GM19438 (cell line): Measurements from ENCODE around the gene SYK.

ENCODE experiments used
- ATAC-seq: cut with Tn5 transposase; IDR thresholded peaks from one replicate; pipeline ENCODE4 v1.9.1; 2021; ENCODE audit warnings: low read depth; ENCODE audit not compliant: unreplicated experiment

SYK gene

DNA sequence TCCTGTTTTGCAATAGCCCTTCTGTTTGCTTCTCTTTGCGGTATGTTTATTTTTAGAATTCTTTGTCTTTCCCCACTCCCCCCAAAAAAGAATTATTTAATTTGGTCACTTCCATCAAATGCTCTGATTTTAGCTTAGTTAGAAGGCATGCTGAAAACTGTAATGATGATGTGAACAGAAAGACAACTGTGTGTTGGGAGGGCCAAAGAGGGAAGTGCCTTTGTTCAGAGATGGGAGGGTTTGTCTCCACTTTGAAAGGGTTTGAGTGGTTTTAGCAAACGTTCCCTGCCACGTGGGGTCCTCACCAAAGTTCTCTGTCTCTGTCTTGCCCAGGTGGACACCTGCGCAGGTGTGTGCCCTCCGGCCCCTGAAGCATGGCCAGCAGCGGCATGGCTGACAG, 41.9 kb downstream of the SYK start:
- ATAC-seq, result no peak

DNA sequence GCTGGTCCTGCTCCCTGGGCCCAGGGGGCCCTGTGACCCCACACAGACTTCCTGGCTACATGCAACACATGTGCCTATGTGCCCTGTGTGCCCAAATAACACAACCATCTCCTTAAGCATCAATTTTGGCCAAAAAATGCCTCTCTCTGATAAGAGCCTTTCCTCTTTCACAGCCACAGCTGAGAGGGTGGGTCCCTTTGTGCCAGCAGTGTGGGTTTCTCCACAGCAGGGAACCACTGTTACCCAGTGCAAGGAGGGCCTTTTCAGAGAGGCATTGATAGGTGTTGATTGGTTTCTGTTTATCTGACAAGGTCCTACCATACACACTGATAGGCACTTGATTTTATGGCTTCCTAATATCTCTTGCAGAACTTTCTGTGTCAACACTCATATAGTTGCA, 42.7 kb downstream of the SYK start:
- ATAC-seq, result no peak

DNA sequence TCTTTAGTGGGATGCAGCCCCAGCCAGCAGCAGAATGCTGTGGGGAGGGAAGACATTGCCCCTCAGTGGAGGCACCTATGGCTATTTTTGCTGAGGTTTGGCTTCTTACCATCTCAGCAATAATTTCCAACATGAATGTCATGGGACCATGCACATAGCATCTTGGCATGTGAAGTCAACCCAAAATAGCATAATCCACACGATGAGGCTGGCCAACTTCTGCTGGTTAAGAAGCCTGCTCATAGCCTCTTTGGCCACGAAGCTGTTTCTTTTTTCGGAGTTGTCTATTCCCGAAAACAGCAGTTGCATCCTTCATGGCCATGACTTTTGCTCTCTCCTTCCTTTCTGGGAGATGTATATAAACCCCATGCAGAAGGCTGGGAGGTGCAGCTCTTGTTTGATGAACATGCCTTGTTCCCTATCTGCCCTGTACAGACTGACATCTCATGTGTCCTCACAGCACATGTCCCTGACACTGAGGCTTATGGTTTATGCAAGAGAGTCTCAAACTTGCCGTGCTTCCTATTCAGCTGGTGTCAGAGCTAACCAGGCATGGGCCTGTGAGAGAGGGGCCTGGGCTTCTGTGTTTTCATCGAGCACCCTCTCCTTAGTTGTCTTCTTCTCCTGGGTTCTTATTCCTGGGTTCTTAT, 45.3 kb downstream of the SYK start:
- no peak for ATAC-seq

DNA sequence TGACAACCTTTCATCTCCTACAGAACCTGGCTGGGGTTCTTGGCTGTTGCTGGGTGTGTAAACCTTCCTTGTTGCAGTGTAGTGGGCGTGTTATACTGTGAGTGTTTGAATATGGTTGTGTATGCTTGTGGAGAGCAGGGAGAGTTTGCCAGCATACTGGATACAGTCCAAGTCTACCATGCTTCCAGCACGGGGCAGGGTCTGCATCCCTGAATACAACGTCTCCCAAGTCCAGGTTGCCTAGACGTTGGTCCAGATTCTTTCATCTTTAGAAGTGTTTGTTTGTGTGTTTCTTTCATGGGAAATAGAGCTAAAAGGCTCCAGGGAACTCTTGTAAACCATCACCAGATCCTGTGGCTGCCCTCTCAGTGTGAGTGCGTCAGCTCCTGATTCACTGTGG, 46.4 kb downstream of the SYK start:
- no peak for ATAC-seq

DNA sequence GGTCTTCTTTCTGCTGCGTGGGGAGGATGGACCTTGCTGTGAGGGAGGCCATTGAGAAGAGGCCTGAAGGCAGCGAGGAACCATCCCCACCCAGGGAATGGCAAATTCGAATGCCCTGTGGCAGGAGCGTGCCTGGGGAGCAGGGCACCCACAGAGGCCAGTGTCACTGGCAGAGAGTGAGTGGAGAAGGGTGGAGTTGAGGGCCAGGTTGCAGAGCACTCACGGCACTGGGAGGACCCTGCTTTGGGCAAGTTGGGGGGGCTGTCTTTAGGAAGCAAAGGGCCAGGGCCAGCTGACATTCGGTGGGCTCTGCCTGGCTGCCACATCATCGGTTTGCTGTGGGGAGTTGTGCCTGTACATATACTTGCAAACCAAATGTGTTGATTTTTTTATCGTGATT, 47.2 kb downstream of the SYK start:
- ATAC-seq, result no peak

DNA sequence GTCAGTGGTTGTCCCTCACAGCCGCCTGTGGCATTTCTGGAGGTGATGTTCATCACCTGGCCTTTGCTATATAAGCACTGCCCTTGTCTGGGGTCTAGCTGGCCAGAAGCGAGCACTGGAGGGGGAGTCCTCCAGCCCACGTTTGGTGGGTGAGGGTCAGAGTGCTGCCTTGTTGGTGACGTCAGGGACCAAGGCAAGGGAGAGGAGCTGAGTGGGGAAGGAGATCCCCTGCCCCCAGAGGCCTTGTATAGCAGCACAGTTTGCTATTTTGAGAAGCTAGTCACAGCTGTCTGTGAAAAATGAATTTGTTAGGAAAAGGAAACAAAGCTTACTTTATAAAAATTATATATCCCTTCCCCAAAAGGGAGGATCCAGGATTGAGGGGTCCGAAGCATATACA, 49.8 kb downstream of the SYK start:
- ATAC-seq, result no peak

DNA sequence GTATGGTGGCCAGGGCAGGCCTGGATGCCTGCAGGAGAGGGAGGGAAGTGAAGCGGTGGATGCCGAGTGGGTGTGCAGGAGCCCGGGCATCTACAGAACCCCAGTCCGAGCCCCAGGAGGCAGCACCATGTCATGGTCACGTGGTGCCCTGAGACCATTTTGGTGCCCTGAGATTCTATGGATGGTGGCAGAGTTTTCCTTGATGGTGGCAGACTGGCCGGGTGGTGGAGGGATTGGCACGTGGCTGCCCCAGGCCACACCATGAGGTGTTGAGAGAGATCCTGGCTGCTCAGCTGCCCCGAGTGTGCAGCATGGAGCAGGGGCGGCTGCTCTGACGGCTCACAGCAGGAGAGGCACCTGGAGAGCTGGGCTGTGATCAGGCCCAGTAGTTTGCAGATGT, 52.3 kb downstream of the SYK start:
- no peak for ATAC-seq

DNA sequence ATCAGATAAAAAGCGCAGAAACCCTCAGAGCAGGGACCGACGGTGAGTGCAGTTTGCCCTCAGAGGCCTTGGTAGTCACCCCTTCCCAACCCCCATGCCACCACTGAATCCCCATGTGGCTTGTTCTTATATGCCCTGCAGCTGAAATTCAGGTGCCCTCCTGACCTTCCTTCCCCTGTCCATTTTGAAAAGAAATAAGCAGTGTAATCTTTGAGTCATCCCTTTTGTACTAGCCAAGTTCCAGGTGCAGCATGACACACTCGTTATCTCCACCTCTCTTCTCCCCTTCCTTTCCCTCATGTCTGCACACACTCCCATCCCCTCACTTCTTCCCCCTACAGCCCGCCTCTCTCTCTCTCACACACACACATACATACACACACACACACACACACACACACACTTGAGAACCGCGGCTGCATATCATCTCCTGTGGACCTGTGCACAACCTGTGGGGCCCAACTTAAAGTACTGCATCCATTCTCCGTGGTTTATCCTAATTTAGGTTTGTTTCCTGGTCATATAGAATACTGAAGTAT, 53.1 kb downstream of the SYK start:
- no peak for ATAC-seq

DNA sequence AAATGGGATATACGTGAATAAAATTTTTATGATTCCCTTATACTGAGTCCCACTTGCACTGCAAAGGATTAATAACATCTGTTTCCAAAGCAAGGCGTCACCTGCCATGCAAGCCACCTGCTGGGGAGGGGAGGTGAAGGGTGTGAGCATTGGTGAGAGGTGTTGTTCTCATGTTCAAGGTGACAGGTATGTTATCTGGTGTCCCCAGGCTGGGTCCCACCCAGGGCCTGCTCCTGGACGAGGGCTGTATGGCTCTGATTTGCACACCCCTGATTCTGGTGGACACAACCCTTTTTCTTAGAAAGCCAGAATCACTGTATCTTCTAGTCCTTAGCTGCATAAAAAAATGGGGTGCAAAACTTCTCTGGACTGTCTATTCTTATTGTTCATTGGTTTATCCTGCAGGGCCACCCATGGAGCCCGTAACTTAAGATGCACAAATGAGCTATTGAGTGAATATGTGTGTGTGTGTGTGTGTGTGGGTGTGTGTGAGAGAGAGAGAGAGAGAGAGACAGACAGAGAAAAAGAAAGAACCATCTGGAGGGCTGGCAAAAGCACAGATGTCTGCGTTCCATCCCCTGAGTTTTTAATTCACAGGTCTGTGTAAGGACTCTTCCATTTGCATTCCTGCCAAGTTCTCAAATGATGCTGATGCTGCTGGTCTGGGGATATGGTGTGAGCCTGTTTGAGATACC, 53.7 kb downstream of the SYK start:
- no peak for ATAC-seq

DNA sequence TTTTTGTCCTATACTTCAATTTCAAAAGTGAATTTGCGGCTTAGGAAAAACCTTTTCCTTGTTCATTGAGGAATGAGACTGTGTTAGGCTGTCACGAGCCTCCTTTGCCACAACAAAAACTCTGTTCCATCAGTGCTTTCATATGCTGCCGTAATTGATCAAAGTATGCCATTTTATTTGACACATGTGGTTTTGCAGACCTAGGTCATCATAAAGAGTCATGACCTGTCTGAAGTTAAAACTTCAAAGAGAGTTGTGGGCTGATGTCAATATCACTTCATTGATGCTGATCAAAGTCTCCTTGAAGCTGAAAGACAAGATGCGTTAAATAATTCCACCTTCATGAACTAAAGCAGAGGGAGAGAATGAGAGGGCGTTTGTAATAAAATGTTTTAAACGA, 55.5 kb downstream of the SYK start:
- ATAC-seq, result no peak

DNA sequence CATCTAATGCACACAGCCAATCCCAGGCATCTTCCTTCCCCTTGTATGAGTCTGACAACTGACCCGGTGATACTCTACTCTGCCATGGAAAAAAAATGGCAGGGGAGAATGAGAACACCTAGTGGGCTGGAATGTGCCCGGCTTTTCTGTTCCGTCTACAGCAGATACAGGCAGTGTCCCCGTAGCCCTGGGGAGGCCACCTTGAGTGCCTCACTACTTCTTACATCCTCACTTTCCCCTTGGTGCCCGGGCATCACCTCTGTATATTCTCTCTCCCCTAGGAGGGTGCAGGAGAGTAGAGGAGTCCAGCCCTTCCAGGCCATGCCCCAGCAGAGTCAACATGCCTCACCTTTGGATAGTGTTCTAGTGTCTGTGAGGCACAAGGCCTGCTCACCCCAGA, 56.2 kb downstream of the SYK start:
- ATAC-seq, result no peak

DNA sequence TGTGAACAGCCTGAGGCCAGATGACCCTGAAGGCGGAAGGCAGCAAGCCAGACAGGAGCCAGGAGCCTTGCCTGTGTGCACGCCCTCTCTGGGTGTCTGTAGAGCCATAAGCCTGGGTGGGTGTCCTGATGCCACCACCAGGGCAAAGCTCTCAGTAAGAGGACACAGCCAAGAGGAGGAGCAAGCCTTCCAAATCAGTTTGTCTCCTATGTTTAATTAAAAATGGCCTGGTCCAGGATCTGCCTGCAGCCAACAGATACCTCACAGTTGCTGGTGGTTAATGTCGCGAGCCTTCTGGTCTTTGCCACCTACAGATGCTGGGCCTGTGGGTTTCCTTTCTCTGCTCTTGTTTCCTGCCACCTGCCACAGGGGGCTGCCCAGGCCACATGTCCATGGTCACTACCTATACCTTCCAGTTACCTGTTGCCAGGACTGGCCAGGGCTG, 56.9 kb downstream of the SYK start:
- no peak for ATAC-seq

DNA sequence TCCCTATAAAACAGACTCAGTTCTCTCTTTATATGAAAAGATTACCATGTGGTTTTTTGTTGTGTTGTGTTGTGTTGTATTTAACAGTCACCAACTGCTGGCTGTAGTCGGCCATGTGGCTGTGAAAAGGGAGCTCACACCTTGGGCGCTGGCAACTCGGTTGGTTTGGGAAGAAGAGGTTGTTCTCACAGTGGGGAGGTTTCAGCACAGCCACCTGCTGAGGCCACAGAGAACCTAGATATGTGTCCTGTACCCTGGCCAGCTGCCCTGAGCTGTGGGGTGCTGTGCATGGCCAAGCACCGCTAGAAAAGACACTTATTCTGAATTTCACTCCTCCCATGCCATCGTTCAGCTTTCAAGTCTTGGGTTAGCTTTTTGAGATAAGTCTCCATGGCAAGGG, 58.8 kb downstream of the SYK start:
- ATAC-seq, result no peak

DNA sequence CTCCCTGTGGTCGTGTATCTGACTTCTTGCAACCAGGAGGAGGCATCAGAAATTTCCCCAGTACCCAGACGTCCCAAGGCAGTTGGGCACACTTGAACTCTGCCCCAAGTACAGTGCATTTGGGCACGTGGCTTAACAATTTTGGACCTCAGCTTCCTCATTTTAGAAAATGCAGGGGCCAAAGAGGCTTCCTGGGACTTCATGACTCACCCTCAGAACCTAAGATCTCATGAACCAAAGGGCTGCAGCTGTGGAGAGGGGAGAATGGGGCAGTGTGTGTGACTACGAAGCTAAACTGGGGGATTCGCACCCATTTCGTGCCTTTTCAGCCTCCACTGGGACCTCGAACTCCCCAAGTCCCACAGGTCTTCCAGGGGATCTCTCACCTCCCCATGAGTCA, 59.2 kb downstream of the SYK start:
- no peak for ATAC-seq

DNA sequence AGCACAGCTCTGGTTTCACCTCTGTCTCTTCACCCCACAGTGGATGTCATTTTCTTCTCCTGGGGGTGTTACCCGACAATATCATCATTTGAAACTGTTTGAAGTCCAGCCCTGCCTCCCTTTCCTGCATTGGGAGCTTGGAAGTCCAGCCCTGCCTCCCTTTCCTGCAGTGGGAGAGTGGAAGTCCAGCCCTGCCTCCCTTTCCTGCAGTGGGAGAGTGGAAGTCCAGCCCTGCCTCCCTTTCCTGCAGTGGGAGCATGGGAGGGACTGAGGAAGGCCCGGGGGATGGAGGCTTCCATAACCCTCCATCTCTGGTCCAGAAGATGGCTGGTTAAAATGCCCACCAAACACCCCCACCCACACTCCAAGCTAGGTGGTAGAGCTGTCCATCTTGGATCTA, 59.8 kb downstream of the SYK start:
- no peak for ATAC-seq

DNA sequence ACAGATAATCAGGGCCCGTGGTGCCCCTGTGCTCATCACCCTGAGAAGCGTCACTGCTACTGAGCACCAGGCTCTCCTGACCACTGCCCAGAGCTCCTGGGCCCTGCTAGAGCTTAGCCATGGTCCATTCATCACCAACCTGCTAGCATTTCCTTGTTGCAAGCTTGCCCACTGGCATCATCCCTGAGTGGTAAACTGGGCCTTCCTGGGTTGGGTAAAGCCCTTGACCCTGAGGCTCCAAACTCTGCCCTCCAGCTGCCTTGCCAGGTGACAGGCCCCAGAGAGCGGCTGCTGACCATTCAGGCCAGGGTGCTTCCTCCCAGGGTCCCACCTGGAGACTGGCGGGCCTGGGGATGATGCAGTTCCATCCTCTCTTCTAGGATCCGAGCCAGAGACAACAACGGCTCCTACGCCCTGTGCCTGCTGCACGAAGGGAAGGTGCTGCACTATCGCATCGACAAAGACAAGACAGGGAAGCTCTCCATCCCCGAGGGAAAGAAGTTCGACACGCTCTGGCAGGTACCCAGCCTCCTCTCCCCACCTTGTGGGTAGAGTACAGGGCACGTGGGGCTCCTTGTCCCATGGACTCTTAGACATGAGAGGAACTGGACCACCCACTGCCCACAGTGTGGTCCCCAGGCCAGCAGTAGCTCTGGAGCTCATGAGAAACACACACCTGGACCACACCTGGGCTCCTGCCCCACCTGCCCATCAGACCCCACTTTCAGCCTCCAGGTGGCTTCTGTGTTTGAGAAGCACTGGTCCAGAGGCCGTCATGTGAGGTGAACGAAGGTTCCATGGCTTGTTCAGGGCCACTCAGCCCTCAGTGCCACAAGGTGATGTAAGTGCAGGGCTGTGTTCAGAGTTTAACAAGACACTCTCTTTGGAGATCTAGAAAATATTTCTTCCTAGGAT, 60.5 kb downstream of the SYK start:
- no peak for ATAC-seq

DNA sequence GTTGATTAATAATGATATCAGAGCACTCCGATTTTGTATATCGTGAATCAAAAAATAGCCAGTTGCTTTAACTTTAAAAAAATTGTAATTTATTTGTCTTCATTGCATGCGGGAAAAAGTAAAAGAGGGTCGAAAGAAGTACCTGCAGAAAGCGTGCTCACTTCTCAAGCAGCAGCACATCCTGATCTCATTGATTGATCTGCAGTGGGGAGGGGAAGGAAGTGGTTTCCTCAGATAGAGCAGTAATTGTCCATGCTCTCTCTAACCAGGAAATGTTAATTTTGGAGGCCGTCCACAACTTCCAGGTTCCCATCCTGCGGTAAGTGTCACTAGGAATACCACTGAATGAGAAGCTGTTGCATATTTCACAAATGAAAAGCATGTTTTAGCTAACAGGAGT, 63.2 kb downstream of the SYK start:
- no peak for ATAC-seq

DNA sequence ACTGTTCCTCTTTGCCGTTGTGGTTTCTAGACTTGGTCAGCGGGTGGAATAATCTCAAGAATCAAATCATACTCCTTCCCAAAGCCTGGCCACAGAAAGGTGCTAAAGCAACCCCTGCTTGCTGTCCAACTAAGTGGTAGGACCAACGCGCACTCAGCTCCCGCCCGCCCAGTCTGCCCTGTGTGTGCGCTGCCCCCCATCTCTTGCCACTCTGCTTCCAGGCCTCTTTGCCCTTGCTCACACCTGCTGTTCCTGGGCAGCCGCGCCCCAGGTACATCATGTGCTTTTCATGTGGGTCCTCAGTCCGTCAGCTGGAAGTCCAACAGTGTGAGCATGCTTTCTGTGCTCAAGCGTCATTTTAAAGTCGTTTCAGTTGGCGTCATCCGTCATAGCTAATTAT, 65.5 kb downstream of the SYK start:
- no peak for ATAC-seq

DNA sequence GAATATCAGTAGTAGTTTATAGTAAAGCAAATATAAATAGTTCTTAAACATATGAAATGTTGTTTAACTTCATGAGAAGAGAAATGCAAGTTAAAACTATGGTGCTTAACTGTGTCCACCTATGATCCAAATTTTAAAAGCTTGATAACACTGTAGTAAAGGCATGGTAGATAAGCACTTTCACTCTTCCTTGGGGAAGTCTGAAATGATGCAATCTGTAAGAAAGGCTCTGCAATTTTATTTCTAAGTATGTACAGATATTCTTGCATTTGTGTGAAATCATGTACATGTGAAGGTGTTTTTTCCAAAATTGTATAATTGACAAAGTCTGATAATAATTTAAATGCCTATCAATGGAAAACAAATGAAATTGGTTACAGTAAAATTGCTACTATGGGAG, 66.9 kb downstream of the SYK start:
- ATAC-seq, result no peak

DNA sequence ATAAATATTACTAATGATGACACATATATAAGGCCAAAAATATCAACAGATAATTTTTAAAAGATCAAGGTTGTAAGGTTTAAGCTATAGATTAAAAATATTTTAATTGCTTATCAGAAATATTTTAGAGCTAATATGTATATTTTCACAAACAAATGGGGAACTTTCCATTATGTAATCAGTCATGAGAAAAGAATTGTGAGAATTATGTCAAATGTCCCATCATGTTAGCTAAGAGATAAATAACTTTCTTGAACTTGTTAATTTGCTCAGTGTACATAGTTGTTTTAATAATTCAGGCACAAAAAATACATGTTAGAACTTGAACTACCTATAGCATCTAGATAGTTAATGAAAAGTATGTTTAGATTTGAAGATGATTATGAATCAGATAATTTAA, 67.7 kb downstream of the SYK start:
- no peak for ATAC-seq

DNA sequence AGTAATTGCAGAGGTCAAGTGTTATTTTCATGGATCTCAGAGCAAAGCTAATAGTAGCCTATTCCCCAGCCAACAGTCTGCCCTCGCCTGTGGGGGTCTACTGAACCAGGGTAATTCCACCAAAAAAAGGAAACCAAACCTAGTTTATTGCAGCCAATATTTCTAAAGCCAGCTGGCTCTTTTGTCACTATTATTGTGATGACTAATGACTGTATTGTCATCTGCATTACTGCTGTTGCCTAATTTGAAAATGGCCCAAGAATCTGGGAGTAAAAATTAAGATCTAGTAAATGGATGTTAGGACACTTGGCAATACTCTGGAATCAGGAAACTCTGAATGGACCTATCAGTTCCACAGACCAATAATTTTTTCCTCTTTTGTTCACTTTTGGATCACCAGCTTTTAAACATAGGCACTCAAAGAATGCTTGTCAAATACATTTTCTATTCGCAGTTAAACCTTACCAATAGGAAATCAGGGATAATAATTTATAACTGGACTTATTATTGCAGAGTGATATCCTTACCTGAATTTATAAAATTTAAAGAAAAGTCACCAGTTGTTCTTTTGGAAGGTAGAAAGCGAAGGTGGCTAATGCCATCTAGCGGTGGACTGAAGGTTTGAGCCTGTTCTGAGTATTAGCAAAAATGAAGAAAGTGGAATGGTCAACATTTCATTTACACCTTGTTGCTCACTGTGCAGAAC, 69.2 kb downstream of the SYK start:
- no peak for ATAC-seq
